Measurements from ENCODE around the gene RASAL2.

The RASAL2 gene

GRCh38 chr1:178470411-178470960 lies 376.6 kb downstream of the RASAL2 start:
- DNase-seq: no peak

- no peak for DNase-seq
Observed at GRCh38 chr1:178472531-178472930, 378.6 kb downstream of the RASAL2 start.

- no peak for DNase-seq
Observed at GRCh38 chr1:178477373-178477772, 383.5 kb downstream of the RASAL2 start.

- DNase-seq: no peak
Observed at GRCh38 chr1:178477841-178478240, 383.9 kb downstream of the RASAL2 start.

GRCh38 chr1:178483251-178483957 lies 389.5 kb downstream of the RASAL2 start:
- no peak for DNase-seq

- no peak for DNase-seq
Observed at GRCh38 chr1:178484698-178485225, 390.9 kb downstream of the RASAL2 start.

GRCh38 chr1:178485541-178485981 lies 391.7 kb downstream of the RASAL2 start:
- DNase-seq: no peak

GRCh38 chr1:178486100-178487069 lies 392.5 kb downstream of the RASAL2 start:
- DNase-seq: no peak

- no peak for DNase-seq
Observed at GRCh38 chr1:178487070-178487615, 393.2 kb downstream of the RASAL2 start.

GRCh38 chr1:178488393-178488792 lies 394.5 kb downstream of the RASAL2 start:
- DNase-seq: no peak

GRCh38 chr1:178489399-178489798 lies 395.5 kb downstream of the RASAL2 start:
- no peak for DNase-seq

- DNase-seq: no peak
Observed at GRCh38 chr1:178490136-178490535, 396.2 kb downstream of the RASAL2 start.

- DNase-seq: no peak
Observed at GRCh38 chr1:178490967-178491366, 397.1 kb downstream of the RASAL2 start.

GRCh38 chr1:178491721-178492120 lies 397.8 kb downstream of the RASAL2 start:
- no peak for DNase-seq

GRCh38 chr1:178492341-178492740 lies 398.4 kb downstream of the RASAL2 start:
- no peak for DNase-seq

GRCh38 chr1:178493301-178493741 lies 399.4 kb downstream of the RASAL2 start:
- no peak for DNase-seq

GRCh38 chr1:178494569-178494971 lies 400.7 kb downstream of the RASAL2 start:
- DNase-seq: no peak

- DNase-seq: no peak
Observed at GRCh38 chr1:178495158-178495557, 401.3 kb downstream of the RASAL2 start.

GRCh38 chr1:178495741-178496409 lies 402.0 kb downstream of the RASAL2 start:
- DNase-seq: no peak

GRCh38 chr1:178496410-178497135 lies 402.7 kb downstream of the RASAL2 start, which contains the start of gene CLEC20A:
Gene CLEC20A (minus strand): TSS chr1:178496964. CDS start chr1:178496939, 25 bp downstream.
- no peak for DNase-seq

GRCh38 chr1:178497903-178498478 lies 404.1 kb downstream of the RASAL2 start:
- no peak for DNase-seq

Data from cortex of kidney (tissue), 1 donor.